ENCODE measurements around the gene FANCB. TPM values are rescaled to one million over a fixed set of nuclear protein-coding genes. Genes with fewer than 3 reads are reported as not detected.

The FANCB gene
- 1 to 10 TPM in 6 of 7 donors, under 1 TPM in 1; 0.92 to 3.1 (median 2.8) TPM for total RNA-seq
- under 1 TPM; 0.23 to 0.43 TPM for polyA plus RNA-seq
- long read RNA-seq, donor 1: 0 reads
- long read RNA-seq, donor 2, partial matches to known transcripts: 0 of 1 reads
- long read RNA-seq, donor 2, other reads (novel, unspliced or antisense): 0 of 1 reads
- long read RNA-seq, donor 3: 0 reads

GRCh38 chrX:14872851-14873675, at the start of gene FANCB, which contains the start of gene MOSPD2:
Gene FANCB (minus strand): TSS chrX:14873069. CDS start chrX:14865510, 7,559 bp downstream.
Gene MOSPD2 (plus strand): TSS chrX:14873421. CDS start chrX:14873529, 108 bp downstream.
- Histone ChIP-seq H3K27me3 (no peaks in the 10 kb centered on the region), H3K9me3 (no peaks in the 10 kb centered on the region), H3K4me1 (ENCODE audit: insufficient read depth) (peaks cover 1% of the 10 kb centered on the region), H3K4me3 (peak within 1 kb of the TSS; percentile 63), H3K36me3 (no peaks in the 10 kb centered on the region), H3K27ac (peak within 1 kb of the TSS in 1 of 2 donors; percentile 75)
- intact Hi-C loops (cut with DNase I): no loop called here
- TF ChIP-seq EP300 (IDR thresholded peaks at IDR 0.05) (no peak), POLR2A (IDR thresholded peaks at IDR 0.05) (no peak), CTCF (IDR thresholded peaks at IDR 0.05) (no peak)
- 35 to 42% (median 37%) methylated on average over 53 to 78 of the region's 78 CpGs for WGBS, 3 donors
- peak; percentile 91 to 95 (median 94) for DNase-seq

- DNase-seq: no peak
- WGBS, 3 donors: 65 to 72% (median 69%) methylated on average over 6 of the region's 6 CpGs
- H3K4me3 ChIP-seq: no peak overlapping the region
- H3K27me3 ChIP-seq: no peaks in the 10 kb centered on the region
- no peak for TF ChIP-seq POLR2A (IDR thresholded peaks at IDR 0.05)
- TF ChIP-seq CTCF (IDR thresholded peaks at IDR 0.05): no peak
- no peak for TF ChIP-seq EP300 (IDR thresholded peaks at IDR 0.05)
- no peaks in the 10 kb centered on the region for H3K4me1 ChIP-seq (ENCODE audit: insufficient read depth)
- intact Hi-C loops (cut with DNase I): no loop called here
- no peaks in the 10 kb centered on the region for H3K9me3 ChIP-seq
- H3K27ac ChIP-seq: no peak overlapping the region
- H3K36me3 ChIP-seq: no peaks in the 10 kb centered on the region
These were observed 49.6 kb upstream of the FANCB start for GRCh38 chrX:14922437-14922836.

- H3K4me1 ChIP-seq (ENCODE audit: insufficient read depth): no peaks in the 10 kb centered on the region
- no peaks in the 10 kb centered on the region for H3K27me3 ChIP-seq
- H3K4me3 ChIP-seq: no peak overlapping the region
- 50 to 57% (median 52%) methylated on average over 2 of the region's 2 CpGs for WGBS, 3 donors
- no peak for DNase-seq
- no peak for TF ChIP-seq POLR2A (IDR thresholded peaks at IDR 0.05)
- no peak for TF ChIP-seq CTCF (IDR thresholded peaks at IDR 0.05)
- TF ChIP-seq EP300 (IDR thresholded peaks at IDR 0.05): no peak
- no peak overlapping the region for H3K27ac ChIP-seq
- no peaks in the 10 kb centered on the region for H3K9me3 ChIP-seq
- H3K36me3 ChIP-seq: no peaks in the 10 kb centered on the region
- intact Hi-C loops (cut with DNase I): no loop called here
These were observed 47.3 kb upstream of the FANCB start for GRCh38 chrX:14920196-14920595.

- Histone ChIP-seq H3K27me3 (no peaks in the 10 kb centered on the region), H3K4me1 (ENCODE audit: insufficient read depth) (no peaks in the 10 kb centered on the region), H3K9me3 (no peaks in the 10 kb centered on the region), H3K36me3 (no peaks in the 10 kb centered on the region), H3K4me3 (no peak overlapping the region), H3K27ac (no peak overlapping the region)
- WGBS, 3 donors: 19 to 38% (median 23%) methylated on average over 2 of the region's 2 CpGs
- TF ChIP-seq CTCF (IDR thresholded peaks at IDR 0.05) (no peak), EP300 (IDR thresholded peaks at IDR 0.05) (no peak), POLR2A (IDR thresholded peaks at IDR 0.05) (no peak)
- intact Hi-C loops (cut with DNase I): no loop called here
- no peak for DNase-seq
These were observed 46.5 kb upstream of the FANCB start for GRCh38 chrX:14919407-14919806.

Data from ovary (tissue), 10 donors.